ENCODE results near the gene GAS7. TPM values are rescaled to one million over a fixed set of nuclear protein-coding genes. Genes with fewer than 3 reads are reported as not detected.

Gene GAS7
- total and polyA plus RNA-seq, 12 donors, result 3.6 to 54.9 (median 28.0) TPM

DNA sequence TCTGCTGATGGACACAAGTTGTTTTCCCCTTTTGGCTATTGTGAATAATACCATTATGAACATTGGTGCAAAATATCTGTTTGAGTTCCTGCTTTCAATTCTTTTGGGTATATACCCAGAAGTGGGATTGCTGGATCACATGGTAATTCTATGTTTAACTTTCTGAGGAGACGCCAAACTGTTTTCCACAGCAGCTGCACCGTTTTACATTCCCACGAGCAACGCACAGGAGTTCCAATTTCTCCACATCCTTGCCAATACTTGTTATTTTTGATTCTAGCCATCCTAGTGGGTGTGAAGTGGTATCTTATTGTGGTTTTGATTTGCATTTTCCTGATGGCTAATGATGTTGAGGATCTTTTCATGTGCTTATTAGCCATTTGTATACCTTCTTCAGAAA is 43.4 kb upstream of the GAS7 start:
- intact Hi-C loops (cut with DNase I), result no loop called here
- no peaks in the 10 kb centered on the region for H3K9me3 ChIP-seq (replicated peaks in 1 of 3)
- WGBS, 4 donors, result 80 to 89% (median 86%) methylated on average over 4 of the region's 4 CpGs
- H3K27me3 ChIP-seq, result no peaks in the 10 kb centered on the region
- no peak for DNase-seq
- TF ChIP-seq POLR2A (IDR thresholded peaks at IDR 0.05), result no peak
- TF ChIP-seq CTCF (IDR thresholded peaks at IDR 0.05), result no peak
- H3K4me1 ChIP-seq (replicated peaks in 1 of 2), result no peaks in the 10 kb centered on the region
- H3K4me3 ChIP-seq, result no peak overlapping the region
- H3K36me3 ChIP-seq (replicated peaks in 1 of 2), result no peaks in the 10 kb centered on the region
- no peak overlapping the region for H3K27ac ChIP-seq

GRCh38 chr17:10238661-10239060 is 40.3 kb upstream of the GAS7 start:
- Histone ChIP-seq H3K27me3 (no peaks in the 10 kb centered on the region), H3K4me1 (replicated peaks in 1 of 2) (no peaks in the 10 kb centered on the region), H3K27ac (no peak overlapping the region), H3K4me3 (no peak overlapping the region), H3K9me3 (replicated peaks in 1 of 3) (no peaks in the 10 kb centered on the region), H3K36me3 (replicated peaks in 1 of 2) (no peaks in the 10 kb centered on the region)
- WGBS, 4 donors, result 56 to 69% (median 68%) methylated on average over 2 of the region's 2 CpGs
- intact Hi-C loops (cut with DNase I), result no loop called here
- TF ChIP-seq POLR2A (IDR thresholded peaks at IDR 0.05) (no peak), CTCF (IDR thresholded peaks at IDR 0.05) (no peak)
- DNase-seq, result no peak

DNA sequence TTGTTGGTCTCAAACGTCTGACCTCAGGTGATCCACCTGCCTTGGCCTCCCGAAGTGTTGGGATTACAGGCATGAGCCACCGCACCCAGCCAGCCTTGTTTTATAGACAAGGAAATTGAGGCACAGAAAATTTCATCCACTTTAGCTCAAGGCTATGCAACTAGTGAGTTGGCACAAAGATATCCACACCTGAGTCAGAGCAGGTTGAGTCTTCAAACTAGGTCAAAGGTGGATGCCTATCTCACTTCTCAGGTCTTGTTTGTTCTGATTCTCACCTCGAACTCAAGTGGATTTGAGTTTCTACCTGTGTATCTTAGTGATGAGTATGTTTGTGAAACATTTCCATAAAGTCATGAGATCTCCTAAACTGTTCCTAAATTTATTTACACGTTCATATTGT is 35.6 kb upstream of the GAS7 start:
- Histone ChIP-seq H3K4me1 (replicated peaks in 1 of 2) (no peaks in the 10 kb centered on the region), H3K36me3 (replicated peaks in 1 of 2) (no peaks in the 10 kb centered on the region), H3K9me3 (replicated peaks in 1 of 3) (no peaks in the 10 kb centered on the region), H3K4me3 (no peak overlapping the region), H3K27ac (no peak overlapping the region), H3K27me3 (no peaks in the 10 kb centered on the region)
- intact Hi-C loops (cut with DNase I), result no loop called here
- no peak for DNase-seq
- WGBS, 4 donors, result 68 to 80% (median 73%) methylated on average over 5 of the region's 5 CpGs
- no peak for TF ChIP-seq POLR2A (IDR thresholded peaks at IDR 0.05)

DNA sequence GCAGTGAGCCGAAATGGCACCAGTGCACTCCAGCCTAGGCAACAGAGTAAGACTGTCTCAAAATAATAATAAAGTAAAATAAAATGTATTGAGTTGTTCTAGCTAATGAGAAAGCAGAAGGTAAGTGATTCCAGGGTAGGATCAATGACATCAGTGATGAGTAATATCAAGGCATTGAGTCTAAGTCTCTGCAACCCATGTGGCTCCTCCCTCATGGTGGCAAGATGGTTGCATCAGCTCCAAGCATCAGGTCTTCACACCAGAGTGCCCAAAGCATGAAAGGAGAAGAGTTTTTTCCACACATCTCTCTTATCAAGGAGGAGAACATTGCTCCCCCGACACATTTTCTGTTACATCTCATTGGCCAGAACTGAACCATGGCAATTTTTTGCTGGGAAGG is 34.8 kb upstream of the GAS7 start:
- WGBS, 4 donors, result 81 to 92% (median 85%) methylated on average over 2 of the region's 2 CpGs
- intact Hi-C loops (cut with DNase I), result no loop called here
- Histone ChIP-seq H3K27ac (no peak overlapping the region), H3K36me3 (replicated peaks in 1 of 2) (no peaks in the 10 kb centered on the region), H3K4me1 (replicated peaks in 1 of 2) (no peaks in the 10 kb centered on the region), H3K27me3 (no peaks in the 10 kb centered on the region), H3K9me3 (replicated peaks in 1 of 3) (no peaks in the 10 kb centered on the region), H3K4me3 (no peak overlapping the region)
- TF ChIP-seq POLR2A (IDR thresholded peaks at IDR 0.05), result no peak
- DNase-seq, result no peak

DNA sequence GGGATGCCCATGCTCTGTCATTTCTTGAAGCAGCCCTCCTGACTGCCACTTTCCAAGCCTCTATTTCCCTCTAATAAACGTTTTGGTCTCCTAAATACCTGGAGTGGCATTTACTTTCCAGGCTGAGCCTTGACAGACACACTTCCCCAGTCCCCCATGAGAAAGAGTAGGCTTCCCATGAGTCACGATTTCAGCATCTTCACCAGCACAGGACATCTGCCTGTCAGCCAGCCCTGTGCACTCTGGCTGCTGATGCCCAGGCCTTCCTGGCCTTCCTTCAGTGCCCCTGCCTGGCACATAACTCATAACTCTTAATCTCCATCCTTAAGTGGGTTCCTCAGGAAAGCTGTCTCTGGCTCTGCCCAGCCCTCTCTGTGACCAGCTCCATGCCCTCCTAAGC is 30.8 kb upstream of the GAS7 start:
- no peak for TF ChIP-seq CTCF (IDR thresholded peaks at IDR 0.05)
- Histone ChIP-seq H3K9me3 (replicated peaks in 1 of 3) (no peaks in the 10 kb centered on the region), H3K36me3 (replicated peaks in 1 of 2) (no peaks in the 10 kb centered on the region), H3K27me3 (no peaks in the 10 kb centered on the region), H3K4me3 (no peak overlapping the region), H3K4me1 (replicated peaks in 1 of 2) (no peaks in the 10 kb centered on the region), H3K27ac (no peak overlapping the region)
- WGBS, 4 donors, result 25 to 58% (median 52%) methylated on average over 2 of the region's 2 CpGs
- DNase-seq, result no peak
- intact Hi-C loops (cut with DNase I), result loop anchor here (5.0 to 10.0 kb wide), 2 partner anchors 264 to 302 kb away; no protein-coding TSS in a partner anchor
